GM12878 (cell line): ENCODE data around the gene RAD18.

Experiments used
- CREM ChIP-seq: IDR thresholded peaks from 2 replicates; pipeline ENCODE4 v1.6.1; 2014; ENCODE audit warnings: antibody characterized with exemption, low read depth
- CTCF ChIP-seq, 3 experiments: IDR thresholded peaks in 2 of 3; conservative IDR thresholded peaks in 1 of 3; 2 replicates each; pipeline ENCODE4 v1.5.1; 2011; ENCODE audit warnings: low read depth in 3 of 3, low read length in 3 of 3, mild to moderate bottlenecking in 3 of 3, control low read depth in 2 of 3, moderate library complexity in 2 of 3, inconsistent platforms in 1 of 3, mixed read lengths in 1 of 3; ENCODE audit not compliant: control insufficient read depth in 2 of 3, insufficient read depth in 1 of 3; ENCODE audit errors: extremely low read depth in 1 of 3
- EP300 ChIP-seq, 2 experiments: fragments of 150-350 bp in 1 of 2; IDR thresholded peaks; 2 replicates each; pipeline ENCODE4 v1.6.1; 2011 to 2012; ENCODE audit warnings: low read depth in 2 of 2, low read length in 2 of 2, borderline replicate concordance in 1 of 2, improper control_type of control experiment in 1 of 2, inconsistent platforms in 1 of 2; ENCODE audit not compliant: control insufficient read depth in 1 of 2
- EZH2 ChIP-seq: IDR thresholded peaks from 2 replicates; pipeline ENCODE4 v1.6.1; 2012; ENCODE audit warnings: low read depth, mild to moderate bottlenecking, control low read depth, inconsistent platforms, low read length, borderline replicate concordance; ENCODE audit not compliant: control insufficient read depth
- KLF5 ChIP-seq: fragments of 450-650 bp; IDR thresholded peaks from 2 replicates; pipeline ENCODE4 v1.6.1; 2014; ENCODE audit warnings: mild to moderate bottlenecking; ENCODE audit not compliant: partially characterized antibody
- POLR2A ChIP-seq: IDR thresholded peaks from 2 replicates; pipeline ENCODE4 v1.6.1; 2011; ENCODE audit warnings: low read depth, mild to moderate bottlenecking, low read length
- POLR2AphosphoS5 ChIP-seq: IDR thresholded peaks from 2 replicates; pipeline ENCODE4 v1.6.1; 2011; ENCODE audit warnings: mild to moderate bottlenecking, low read length, inconsistent platforms
- RCOR1 ChIP-seq: conservative IDR thresholded peaks from 2 replicates; pipeline ENCODE4 v1.6.1; 2012; ENCODE audit warnings: low read depth, low read length, improper control_type of control experiment
- SMARCA5 ChIP-seq: fragments of 450-650 bp; IDR thresholded peaks from 2 replicates; pipeline ENCODE4 v1.6.1; 2017; ENCODE audit warnings: mild to moderate bottlenecking
- TCF7 ChIP-seq: IDR thresholded peaks from 2 replicates; pipeline ENCODE4 v1.6.1; 2014; ENCODE audit warnings: antibody characterized with exemption, borderline replicate concordance
- ZNF687 ChIP-seq: fragments of 450-650 bp; IDR thresholded peaks from 2 replicates; pipeline ENCODE4 v1.6.1; 2017; ENCODE audit warnings: mild to moderate bottlenecking, moderate library complexity
- TF ChIP-seq, protein P1 (sequence below): IDR thresholded peaks from 2 replicates; pipeline ENCODE4 v1.6.1; 2012; ENCODE audit warnings: low read length, inconsistent platforms
- TF ChIP-seq, protein P2 (sequence below): IDR thresholded peaks from 2 replicates; pipeline ENCODE4 v1.6.1; 2011; ENCODE audit warnings: low read depth, low read length, improper control_type of control experiment, borderline replicate concordance

GRCh38 chr3:8869613-8870012 lies 93.7 kb downstream of the RAD18 start:
- no peak for TF ChIP-seq POLR2A
- TF ChIP-seq EZH2: no peak
- no peak for TF ChIP-seq SMARCA5
- TF ChIP-seq CTCF (IDR thresholded peaks at IDR 0.05 in 2 of 3, conservative IDR thresholded peaks at IDR 0.05 in 1 of 3; ENCODE audit: control insufficient read depth in 2 of 3, extremely low read depth in 1 of 3, insufficient read depth in 1 of 3, low read depth in 3 of 3, low read length in 3 of 3): no peak
- TF ChIP-seq, protein P1, sequence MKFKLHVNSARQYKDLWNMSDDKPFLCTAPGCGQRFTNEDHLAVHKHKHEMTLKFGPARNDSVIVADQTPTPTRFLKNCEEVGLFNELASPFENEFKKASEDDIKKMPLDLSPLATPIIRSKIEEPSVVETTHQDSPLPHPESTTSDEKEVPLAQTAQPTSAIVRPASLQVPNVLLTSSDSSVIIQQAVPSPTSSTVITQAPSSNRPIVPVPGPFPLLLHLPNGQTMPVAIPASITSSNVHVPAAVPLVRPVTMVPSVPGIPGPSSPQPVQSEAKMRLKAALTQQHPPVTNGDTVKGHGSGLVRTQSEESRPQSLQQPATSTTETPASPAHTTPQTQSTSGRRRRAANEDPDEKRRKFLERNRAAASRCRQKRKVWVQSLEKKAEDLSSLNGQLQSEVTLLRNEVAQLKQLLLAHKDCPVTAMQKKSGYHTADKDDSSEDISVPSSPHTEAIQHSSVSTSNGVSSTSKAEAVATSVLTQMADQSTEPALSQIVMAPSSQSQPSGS: no peak
- no peak for TF ChIP-seq KLF5
- TF ChIP-seq, protein P2, sequence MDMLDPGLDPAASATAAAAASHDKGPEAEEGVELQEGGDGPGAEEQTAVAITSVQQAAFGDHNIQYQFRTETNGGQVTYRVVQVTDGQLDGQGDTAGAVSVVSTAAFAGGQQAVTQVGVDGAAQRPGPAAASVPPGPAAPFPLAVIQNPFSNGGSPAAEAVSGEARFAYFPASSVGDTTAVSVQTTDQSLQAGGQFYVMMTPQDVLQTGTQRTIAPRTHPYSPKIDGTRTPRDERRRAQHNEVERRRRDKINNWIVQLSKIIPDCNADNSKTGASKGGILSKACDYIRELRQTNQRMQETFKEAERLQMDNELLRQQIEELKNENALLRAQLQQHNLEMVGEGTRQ: no peak
- TF ChIP-seq RCOR1: no peak
- TF ChIP-seq TCF7: no peak
- TF ChIP-seq CREM: no peak
- no peak for TF ChIP-seq POLR2AphosphoS5
- TF ChIP-seq EP300 (IDR thresholded peaks at IDR 0.05; ENCODE audit: borderline replicate concordance in 1 of 2, control insufficient read depth in 1 of 2, low read depth in 2 of 2, low read length in 2 of 2): no peak
- TF ChIP-seq ZNF687: no peak
